Activated T-cell treated with anti-CD3 and anti-CD28 coated beads, Interleukin-2, amount 50 U/mL, for 1 hour (primary cell): ENCODE measurements around the gene TLCD3B.

Experiments used
- DNase-seq: peaks from one replicate; pipeline ENCODE4 v3.0.0-alpha.2; 2020

Gene TLCD3B

DNA sequence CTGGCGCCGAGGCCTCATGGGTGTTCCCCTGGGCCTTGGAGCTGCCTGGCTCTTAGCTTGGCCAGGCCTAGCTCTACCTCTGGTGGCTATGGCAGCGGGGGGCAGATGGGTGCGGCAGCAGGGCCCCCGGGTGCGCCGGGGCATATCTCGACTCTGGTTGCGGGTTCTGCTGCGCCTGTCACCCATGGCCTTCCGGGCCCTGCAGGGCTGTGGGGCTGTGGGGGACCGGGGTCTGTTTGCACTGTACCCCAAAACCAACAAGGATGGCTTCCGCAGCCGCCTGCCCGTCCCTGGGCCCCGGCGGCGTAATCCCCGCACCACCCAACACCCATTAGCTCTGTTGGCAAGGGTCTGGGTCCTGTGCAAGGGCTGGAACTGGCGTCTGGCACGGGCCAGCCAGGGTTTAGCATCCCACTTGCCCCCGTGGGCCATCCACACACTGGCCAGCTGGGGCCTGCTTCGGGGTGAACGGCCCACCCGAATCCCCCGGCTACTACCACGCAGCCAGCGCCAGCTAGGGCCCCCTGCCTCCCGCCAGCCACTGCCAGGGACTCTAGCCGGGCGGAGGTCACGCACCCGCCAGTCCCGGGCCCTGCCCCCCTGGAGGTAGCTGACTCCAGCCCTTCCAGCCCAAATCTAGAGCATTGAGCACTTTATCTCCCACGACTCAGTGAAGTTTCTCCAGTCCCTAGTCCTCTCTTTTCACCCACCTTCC is 43.5 kb downstream of the TLCD3B start:
- no peak for DNase-seq

DNA sequence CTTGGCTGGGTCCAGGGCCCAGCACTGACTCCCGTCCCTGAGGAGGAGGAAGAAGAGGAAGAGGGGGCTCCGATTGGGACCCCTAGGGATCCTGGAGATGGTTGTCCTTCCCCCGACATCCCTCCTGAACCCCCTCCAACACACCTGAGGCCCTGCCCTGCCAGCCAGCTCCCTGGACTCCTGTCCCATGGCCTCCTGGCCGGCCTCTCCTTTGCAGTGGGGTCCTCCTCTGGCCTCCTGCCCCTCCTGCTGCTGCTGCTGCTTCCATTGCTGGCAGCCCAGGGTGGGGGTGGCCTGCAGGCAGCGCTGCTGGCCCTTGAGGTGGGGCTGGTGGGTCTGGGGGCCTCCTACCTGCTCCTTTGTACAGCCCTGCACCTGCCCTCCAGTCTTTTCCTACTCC is 44.1 kb downstream of the TLCD3B start:
- no peak for DNase-seq

GRCh38 chr16:29986231-29986630 is 44.8 kb downstream of the TLCD3B start:
- DNase-seq, result no peak

- DNase-seq, result no peak
Observed at GRCh38 chr16:29985271-29985811, 45.7 kb downstream of the TLCD3B start.

DNA sequence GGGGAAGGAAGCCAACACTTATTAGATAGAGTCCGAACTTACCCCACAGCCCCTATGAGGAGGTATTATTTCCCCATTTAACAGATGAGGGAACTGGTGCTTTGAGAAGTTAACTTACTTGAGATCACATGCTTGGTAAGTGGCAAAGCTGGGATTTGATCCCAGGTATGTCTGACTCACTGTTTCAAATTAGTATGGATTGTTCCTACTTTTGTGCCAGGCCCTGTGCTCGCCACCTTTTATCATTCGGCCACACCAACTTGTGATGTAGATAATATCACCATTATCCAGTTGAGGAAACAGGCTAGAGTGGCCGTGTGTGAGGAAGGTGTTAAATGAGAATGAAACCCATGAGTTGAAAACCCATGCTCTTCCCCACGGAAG is 46.3 kb downstream of the TLCD3B start:
- DNase-seq, result no peak

GRCh38 chr16:29984137-29984763 is 46.8 kb downstream of the TLCD3B start:
- DNase-seq, result no peak

GRCh38 chr16:29983420-29984136 is 47.5 kb downstream of the TLCD3B start:
- no peak for DNase-seq

- no peak for DNase-seq
Observed at GRCh38 chr16:29982560-29983419, 48.3 kb downstream of the TLCD3B start.

DNA sequence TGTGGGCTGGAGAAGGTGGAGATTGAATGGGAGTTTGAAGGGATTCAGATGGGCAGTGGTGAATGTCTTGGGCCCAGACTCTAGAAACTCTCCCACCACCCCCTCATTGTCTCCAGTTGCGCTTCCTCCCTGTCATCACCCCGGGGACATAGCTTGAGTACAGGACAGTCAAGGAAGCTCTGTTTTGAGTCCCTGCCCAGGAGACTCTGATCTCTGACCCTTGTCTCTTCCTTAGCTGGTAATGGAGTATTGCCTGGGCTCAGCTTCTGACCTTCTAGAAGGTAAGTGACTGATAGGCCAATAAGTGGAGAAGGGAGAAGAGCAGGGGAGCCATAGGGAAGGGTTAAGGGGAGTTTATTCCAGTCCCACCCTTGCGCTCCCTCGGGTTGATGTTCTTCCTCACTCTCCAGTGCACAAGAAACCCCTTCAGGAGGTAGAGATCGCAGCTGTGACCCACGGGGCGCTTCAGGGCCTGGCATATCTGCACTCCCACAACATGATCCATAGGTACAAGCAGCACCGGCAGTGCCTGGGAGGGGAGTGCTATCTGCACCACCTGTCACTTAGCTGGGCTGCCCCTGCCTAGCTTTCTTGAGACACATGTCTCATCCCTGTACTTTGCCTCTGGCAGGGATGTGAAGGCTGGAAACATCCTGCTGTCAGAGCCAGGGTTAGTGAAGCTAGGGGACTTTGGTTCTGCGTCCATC is 52.4 kb downstream of the TLCD3B start:
- no peak for DNase-seq

DNA sequence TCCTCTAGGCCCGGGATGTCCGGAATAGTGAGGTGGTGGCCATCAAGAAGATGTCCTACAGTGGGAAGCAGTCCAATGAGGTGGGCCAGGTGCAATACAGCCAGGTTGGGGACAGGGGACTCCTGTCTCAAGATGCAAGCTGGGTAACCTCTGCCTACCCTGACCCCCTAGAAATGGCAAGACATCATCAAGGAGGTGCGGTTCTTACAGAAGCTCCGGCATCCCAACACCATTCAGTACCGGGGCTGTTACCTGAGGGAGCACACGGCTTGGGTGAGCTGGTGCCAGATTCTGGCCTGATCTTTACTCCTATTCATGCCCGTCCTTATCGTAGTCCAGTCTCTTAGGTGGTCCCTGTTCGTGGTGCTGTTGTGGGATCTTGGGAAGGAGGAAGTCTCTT is 53.0 kb downstream of the TLCD3B start:
- DNase-seq, result no peak

GRCh38 chr16:29977063-29977825 is 53.8 kb downstream of the TLCD3B start:
- no peak for DNase-seq

DNA sequence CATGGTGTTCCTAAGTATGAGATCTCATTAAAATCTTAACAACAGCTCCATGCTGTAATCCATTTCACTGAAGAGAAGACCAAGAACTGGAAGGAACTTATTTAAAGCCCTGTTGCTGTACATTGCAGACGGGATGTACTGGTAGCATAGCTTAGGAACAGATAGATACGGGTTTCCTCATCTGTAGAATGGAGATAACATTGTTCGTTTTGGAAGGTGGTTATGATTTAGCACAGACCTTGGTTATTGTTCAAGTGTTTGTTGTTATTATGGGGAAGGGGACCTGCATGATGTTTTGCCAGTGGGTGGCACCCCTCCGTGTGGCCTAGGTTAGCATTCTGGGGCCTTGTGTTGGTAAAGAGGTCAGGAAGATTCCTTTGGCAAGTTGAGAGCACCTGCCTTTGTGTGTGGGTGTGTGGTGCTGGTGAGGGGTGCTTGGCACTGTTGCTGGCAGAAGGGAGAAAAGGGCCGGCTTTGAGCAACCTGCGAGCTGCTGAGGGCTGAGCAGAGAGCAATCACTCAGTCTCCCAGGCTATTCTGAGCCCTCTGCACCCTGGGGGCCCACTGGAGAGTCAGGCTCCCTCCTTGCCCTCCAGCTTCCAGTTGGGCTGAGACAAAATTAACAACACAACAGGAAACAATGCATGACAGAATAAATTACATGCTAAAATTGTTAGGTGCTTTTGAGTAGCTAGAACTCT is 55.1 kb downstream of the TLCD3B start:
- DNase-seq, result no peak

- no peak for DNase-seq
Observed at GRCh38 chr16:29975134-29975538, 55.9 kb downstream of the TLCD3B start.
